Measurements from ENCODE around the gene GALNTL6.
A peak's percentile ranks its signal among the peaks of the same experiment; 100 is the strongest.

The GALNTL6 gene

DNA sequence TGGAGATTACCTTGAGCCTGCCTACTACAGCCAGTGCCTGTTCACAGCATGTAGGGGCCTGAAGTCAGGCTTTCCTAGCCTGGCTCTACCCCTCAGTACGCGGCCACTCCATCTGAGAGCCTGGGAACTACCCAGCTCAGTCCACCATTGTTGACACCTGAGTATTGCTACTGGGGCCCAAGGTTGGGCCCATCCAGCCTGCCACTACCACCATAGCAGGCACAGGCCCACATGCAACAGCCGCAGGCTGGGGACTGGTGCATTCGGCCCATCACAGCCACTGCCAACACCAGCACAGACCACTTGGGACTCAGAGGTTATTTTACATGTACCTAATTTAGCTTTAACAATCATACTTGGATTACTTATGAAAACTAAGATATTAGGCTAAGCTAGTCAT, 314.0 kb downstream of the GALNTL6 start:
- no peak for DNase-seq

DNA sequence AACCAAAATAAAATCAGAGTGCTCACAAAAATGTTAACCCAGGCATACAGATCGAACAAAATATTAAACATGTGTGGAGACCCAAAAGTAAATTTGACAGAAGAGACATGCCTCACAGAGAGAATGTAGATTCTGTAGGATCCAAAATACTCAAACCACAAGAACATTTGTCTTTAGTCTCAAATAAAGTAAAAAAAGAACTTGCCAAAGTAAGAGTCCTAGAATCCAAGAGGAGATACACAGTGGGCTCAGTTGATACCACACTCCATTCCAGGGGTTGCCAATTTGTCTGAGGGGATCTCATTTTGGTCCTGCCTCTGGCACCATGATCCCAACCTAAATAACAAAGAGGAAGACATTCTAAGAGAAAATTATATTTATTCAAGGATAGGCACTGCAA, 316.4 kb downstream of the GALNTL6 start:
- no peak for DNase-seq

DNA sequence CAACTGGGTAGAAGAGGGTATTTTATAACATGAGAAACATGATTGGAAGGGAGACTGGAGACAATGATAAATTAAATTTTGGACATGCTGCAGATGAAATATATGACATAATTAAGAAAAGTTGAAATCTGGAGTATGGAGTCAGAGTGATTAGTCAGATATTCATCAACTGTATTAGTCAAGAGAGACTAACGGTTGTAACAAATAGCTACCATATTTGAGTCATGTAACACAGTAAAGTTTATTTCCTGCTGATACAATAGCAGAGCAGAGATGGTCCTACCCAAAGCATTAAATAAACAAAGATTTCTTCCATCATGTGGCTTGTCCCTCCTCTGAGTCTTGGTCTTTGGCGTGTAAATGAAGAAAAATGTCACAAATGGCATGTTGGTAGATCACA, 321.3 kb downstream of the GALNTL6 start:
- DNase-seq = no peak

DNA sequence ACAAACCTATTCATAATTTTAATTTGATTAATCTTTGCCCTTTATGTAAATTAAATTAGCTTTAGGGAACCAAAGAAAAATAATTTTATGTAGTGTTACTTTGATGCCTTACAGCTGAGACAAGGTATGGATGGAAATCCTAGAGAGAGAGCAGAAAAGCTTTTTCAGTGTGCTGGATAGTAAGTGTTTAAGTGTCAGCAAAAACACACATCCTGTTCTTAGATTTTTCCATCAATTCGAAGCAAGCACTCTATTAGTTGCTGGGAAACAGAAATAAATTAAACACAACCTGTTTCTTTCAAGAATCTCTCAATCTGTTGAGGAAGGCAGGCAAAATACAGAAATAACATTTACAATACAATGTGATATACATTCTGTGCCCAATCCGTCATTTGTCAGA, 327.8 kb downstream of the GALNTL6 start:
- DNase-seq = no peak

DNA sequence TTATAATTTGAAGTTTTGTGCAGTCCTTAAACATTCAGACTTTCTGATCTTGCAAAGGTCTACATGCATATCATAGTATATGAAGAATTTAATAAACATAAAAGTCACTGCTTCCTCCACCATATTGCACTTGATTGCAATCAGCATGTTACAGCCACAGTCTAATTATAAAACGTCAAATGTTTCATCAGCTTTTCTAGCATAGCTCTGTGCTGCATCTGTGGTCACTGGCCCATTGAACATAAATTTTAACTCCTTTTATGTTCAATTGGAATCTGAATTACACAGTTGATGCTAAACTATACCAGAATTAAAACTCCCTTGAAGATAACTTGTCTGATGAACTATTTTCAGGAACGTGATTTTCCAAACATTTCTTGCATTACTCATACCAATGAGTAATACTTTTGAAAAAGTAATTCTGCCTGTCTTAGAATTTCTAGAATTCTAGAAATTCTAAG, 329.1 kb downstream of the GALNTL6 start:
- DNase-seq = peak in 1 of 2 experiments; percentile 25

DNA sequence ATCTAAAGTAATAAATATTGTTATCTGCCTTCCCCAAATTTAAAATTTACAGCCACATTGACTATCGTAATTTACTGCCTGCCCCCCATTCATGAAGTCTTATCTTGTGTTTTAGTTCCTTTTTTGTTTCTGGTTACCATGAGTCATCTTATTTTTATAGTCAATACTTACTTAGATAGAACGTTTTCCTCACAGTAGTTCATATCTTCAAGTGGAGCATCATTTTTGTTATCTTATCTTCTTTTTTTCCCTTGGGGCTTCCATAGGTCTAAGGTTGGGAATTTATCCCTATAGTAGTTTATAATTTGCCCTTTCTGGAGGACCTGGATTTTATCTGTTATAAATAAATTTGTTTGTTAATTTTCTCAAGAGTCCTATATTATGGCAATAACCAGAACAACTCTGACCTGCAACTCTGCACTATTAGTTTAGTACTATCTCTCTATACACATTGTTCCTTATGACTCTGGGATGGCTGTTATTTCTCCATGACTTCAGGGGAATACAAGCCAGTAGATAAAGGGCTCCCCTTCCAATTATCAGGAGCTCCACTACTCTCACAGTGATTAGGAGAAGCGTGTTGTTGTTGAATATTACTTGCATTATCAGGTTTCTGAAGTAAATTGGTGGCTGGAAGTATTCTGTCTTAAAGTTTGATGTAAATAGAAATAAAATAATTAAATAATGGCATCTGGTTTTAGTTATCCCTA, 330.6 kb downstream of the GALNTL6 start:
- no peak for DNase-seq

DNA sequence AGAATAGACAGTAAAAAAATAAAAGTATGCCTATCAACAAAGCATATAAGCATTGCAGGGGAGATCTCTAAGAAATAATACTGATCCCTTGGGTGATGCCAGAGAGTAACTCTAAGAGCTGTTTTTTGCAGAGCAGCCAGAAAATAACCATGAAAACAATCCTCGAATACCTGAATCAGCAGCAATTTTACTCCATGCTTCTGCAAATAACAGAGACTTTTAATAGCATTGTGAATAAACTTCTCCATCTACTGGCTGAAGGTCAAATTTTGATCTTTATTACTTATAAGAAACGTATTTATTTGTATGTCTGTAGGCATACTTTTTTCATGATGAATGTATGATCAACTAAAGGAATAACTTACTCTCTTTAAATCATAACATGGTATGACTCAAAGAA, 334.5 kb downstream of the GALNTL6 start:
- peak in 1 of 2 experiments; percentile 12 for DNase-seq

DNA sequence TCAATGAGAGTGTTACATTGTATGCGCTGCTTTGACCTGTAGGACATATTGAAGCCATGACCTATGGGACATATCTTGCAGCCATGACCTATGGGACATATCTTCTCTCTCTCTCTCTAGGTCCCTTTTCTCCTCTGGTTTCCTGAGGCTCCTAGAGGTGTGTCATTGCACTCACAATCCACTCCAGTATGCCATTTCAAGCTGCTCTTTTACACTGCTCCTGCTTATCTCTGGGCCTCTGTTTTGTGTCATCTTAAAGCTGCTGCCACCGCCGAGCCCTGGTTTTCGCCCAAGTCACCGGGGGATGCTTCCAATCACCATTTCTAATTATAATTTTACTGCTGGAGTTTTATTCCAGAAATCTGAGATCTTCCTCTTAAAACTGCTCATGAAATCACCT, 336.1 kb downstream of the GALNTL6 start:
- DNase-seq = no peak

DNA sequence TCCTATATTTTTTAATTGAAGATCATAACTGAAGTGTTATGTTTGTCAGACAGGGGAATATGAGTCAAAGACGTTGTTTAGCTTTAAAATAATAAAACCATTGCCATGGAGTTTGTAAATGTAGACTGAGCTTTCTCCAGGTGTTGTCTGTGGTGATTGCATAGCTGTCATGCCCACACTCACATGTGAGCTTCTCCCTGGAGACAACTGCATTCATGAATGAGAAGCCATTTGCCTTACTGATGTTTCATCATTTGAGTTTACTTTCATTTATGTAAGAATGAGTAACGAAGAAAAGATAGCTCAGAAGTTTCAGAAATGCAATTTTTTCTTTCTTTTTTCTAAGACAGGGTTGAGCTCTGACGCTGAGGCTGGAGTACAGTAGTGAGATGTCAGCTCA, 339.1 kb downstream of the GALNTL6 start:
- DNase-seq = no peak

DNA sequence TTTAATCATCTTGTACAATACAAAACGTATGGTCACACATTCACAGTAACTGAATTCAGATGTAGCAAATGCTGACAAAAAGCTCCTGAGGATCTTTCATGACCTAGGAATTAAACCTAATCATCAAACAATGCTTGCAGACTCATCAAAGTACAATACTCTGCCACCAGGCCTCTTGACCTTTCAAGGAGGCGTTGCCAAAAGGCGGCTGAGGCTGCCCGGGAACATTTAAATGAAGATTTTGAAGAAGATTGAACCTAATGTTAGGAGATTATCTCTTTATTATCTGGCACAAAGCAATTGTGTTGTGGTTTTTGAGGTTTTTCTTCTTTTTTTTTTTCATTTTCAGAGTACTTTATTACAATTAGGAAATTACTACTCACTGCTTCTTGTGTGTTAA, 340.5 kb downstream of the GALNTL6 start:
- DNase-seq = no peak

DNA sequence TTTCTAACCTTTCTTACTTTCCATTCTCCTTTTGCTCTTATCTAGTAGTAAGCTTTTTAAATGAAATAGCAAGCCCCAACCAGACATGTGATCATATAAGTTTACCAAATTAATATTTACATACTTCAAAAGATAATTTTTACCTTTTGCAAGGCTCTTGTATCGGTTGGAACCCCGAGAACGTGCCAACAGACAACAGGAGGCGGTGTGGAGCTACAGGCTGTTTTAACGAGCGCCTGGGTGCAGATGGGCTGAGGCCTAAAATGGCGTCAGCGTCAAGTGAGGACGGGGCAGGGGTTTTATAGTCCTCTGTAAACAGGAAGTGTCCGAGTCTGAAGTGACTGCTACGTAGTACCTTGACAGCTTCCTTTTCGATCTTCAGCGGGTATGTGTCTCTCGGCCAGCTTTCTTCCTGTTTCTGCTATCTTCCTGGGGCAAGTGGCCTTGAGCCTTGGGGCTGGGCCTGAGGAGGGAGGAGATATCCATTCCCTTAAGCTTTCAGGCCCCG, 342.7 kb downstream of the GALNTL6 start:
- DNase-seq = no peak

DNA sequence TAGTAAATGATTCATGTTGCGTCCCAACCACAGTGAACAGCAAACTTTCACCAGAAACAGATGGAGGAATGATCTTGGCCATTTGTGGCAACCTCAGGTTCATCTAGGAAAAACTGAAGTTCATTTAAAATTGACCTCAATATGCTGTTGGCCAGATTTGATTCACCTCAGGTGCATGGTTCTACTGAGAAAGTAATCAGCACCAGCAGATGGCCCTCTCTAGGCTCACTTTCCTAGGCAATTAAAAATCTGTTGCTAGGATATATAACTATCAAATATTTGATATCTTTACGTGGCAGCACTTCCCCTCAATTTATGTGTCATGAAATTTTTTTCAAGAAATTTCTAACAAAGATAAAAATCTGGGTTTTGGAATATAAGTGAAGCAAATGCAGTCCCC, 344.7 kb downstream of the GALNTL6 start:
- no peak for DNase-seq

DNA sequence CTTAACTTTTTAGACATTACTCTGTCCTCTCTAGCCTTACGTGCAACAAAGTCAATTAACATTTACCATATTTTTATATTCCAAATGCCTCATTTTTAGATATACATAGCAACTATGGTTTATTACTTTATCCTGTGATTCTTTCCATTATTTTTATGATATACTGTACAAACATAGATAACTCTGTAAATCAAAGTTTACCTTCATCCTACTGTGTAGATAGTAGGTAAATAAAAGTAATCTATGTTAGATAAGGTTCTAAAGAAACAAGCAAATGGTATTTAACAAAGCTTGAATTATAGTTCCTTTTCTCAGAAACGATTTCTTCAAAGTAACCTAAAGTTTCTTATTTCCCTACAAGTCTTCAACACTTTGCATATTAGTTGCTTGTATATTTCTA, 350.0 kb downstream of the GALNTL6 start:
- no peak for DNase-seq

DNA sequence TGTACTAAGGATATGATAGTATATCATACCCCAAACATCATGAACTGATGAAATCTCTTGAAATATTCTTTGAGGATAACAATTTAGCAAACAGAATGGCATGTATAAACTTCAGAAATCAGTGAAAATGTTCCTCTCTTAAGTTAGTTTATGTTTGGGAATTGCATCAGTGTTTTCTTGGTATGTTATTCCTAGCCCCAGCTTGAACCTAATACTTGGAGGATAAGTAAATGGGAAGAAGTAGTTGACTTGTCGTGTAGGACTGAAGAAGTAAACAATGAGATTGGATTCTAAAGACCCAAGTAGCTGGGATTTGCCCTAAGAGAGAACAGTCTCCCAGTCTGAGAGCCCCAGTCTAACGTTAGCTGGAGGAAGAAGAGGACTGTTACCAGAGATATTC, 355.7 kb downstream of the GALNTL6 start:
- DNase-seq = no peak

DNA sequence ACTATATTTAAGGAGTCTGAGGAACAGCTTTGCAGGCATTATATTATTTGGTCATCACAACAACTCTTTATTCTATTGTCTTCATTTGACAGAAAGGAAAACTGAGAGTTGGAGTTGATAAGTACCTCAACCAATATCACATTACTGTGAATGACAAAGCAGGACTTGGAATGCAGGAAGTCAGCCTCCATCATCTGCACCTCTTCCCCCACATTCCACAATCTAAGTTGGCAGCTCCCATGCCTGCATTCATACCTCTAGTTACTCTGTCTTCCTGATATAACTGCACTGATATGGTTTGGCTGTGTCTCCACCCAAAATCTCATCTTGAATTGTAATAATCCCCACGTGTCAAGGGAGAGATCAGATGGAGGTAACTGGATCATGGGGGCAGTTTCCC, 356.7 kb downstream of the GALNTL6 start:
- no peak for DNase-seq

DNA sequence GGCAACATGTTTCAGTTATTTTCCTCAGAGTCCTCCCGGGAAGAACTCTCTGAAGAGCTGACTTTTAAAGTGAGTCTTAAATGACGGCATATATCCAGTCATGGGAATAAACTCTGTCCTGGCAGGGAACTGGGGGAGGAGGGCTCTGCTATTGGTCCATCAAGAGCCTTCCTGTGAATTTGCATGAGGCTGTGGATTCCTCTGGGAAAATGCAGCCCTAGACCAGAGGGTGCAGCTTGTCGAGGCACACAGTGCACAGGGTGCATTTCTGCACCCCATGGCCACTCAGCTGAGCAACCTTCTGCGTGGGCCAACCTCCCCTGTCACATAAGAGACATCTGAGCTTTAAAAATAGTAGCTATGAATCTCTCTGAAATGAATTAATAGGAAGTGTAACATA, 360.0 kb downstream of the GALNTL6 start:
- no peak for DNase-seq

DNA sequence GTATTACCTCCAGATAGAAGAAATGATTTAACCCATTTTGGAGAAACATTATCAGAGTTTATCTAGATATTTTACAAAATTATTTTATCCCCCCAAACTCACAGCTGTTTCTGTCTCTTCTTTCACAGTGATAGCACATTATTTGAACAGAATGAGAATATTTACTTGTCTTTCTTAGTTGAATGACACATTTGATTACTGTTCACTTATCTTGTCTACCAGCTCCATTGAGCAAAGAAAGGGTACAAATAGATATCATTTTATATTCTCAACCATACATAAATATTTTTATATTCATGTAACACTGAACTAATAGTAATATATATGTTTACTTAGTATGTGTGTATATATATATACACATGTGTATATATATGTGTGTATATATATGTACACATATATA, 364.2 kb downstream of the GALNTL6 start:
- DNase-seq = no peak

DNA sequence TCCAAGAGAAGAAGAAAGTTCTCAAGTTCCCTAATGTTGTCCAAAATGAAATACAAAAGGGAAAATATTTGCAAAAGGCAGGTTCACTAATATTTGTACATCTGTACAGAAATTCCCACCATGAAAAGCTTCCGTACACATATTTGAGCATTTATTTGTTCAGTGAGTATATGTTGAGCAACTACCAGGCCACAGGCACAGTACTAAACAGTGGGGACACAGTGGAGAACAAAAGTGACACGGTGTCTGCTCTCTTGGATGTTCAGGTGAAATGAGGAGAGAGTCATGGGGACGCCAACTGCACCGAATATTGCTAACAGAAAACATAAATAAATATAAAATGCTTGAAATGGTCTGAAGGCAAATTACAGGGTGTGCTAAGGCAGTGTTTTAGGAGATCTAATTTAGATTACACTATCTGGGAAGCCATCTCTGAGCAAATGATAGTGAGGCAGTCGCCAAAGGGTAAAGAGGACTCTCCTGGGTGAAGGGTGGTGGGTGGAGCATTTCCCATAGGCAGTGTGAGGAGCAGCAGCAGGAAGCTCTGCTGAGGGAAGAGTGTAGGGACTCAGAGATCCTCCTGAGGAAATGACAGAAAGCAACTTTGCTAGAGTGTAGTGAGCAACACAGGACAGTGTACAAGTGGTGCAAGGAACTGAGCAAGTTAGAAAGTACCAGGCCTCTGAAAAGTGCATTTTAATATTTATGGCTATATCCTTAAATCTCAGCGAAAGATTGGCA, 375.2 kb downstream of the GALNTL6 start:
- no peak for DNase-seq

DNA sequence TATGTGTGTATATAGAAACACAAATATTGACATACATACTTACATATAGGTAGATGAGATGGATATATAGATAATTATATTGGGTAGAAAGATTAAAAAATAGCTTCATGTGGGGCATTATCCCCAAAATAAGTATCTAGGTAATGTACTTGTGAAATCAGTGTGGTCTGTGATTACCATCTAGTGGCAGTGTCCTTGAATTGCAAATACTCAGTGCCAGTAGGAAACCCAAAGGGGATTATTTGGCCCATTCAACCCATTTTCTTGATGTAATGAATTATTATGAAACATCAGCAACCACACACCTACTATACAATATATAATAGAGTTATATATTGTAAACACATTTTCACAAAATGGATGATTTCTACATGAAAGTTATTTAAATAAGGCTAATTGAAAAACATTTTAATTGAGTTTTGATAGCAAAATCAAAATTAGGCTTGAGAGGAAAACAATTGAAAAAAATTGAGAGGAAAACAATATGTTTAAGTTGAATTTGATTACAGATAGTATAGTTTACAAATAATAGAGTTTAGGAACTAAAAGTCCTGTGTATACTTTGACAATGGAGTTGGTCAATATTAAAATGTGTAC, 389.4 kb downstream of the GALNTL6 start:
- DNase-seq = peak in 1 of 2 experiments; percentile 6

DNA sequence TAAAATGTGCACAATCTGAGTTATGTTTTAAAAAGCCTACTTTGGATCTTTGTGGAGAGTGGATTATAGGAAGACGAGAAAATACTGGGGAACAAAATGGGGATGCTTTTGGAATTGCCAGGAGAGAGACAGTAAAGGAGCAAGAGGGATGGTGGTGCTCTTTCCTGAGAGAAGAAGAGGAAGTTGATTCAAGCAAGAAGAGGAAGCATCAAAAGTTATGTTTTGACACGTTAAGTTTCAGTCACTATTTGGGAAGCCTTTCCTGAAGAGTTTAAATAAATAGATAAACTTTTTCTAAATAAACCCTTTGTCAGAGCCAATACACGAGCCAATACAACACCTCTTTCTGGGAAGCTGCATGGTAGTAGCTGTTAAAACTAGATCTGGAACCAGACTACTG, 394.1 kb downstream of the GALNTL6 start:
- DNase-seq = no peak

DNA sequence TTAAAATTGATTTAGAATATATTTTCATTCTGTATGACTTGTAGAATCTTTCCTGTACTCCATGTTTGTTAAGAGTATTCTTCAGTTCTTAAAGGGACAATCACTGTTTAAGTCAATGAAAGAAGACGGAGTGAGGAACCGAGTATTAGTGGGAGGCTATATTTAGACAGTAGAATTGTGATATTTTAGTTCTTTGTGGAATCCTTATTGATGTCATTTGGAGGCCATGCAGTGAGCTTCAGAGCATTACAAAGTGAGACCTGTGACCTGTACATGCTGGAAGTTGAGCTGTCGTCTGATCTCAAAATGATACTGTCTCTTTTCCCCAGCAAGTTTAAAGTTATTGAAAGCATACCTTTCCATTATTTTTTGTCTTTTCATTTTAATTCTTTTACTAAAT, 394.7 kb downstream of the GALNTL6 start:
- no peak for DNase-seq

DNA sequence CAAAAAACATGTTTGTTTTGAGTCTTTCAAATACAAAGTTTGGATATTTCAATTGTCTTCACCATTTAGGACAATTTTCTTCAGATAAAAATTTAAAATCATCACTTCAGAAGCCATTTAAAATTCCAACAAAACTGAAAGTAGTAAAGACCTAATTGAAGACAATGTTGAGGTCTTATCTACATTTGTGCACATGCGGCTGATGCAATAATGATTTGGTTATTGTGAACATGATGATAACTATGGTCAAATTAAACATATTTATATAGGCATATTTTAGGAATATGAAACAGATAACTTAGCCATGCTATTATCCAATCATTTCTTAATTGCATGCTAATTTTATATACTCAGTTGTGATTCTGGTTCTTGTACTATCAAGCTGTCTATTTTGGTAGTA, 407.5 kb downstream of the GALNTL6 start:
- DNase-seq = no peak

DNA sequence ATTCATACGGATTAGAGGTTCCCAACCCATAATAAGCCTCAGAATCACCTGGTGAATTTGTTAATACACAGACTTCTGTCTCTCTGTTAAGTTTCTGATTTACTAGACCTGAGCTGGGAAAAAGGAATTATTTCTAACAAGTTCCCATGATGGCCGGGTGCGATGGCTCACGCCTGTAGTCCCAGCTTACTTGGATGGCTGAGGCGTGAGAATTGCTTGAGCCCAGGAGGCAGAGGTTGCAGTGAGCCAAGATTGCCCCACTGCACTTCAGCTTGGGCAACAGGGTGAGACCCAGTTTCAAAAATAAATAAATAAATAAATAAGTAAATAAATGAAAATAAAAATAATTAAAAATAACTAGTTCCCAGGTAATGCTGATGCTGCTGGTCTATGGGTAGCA, 412.3 kb downstream of the GALNTL6 start:
- no peak for DNase-seq

DNA sequence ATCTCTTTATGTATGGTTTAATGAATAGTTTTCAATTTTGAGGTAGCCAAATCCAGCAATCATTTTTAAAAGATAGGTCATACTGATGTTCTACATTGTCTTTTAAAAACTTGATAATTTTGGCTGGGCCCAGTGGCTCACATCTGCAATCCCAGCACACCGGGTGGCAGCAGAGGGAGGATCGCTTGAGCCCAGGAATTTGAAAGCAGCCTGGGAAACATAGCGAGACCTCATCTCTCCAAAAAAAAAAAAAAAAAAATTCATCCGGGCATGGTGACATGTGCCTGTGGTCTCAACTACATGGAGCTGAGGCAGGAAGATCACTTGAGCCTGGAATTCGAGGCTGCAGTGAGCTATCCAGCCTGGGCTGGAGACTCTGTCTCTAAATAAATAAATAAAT, 419.8 kb downstream of the GALNTL6 start:
- DNase-seq = no peak
